ENCODE measurements around the gene LPXN. TPM values are rescaled to one million over a fixed set of nuclear protein-coding genes. Genes with fewer than 3 reads are reported as not detected.

Gene LPXN
- total and polyA plus RNA-seq, 10 of the 15 experiments (the other 5 are each of a cell fraction or from before 2014, with no cell fraction given), result 131 to 349 (median 201) TPM

DNA sequence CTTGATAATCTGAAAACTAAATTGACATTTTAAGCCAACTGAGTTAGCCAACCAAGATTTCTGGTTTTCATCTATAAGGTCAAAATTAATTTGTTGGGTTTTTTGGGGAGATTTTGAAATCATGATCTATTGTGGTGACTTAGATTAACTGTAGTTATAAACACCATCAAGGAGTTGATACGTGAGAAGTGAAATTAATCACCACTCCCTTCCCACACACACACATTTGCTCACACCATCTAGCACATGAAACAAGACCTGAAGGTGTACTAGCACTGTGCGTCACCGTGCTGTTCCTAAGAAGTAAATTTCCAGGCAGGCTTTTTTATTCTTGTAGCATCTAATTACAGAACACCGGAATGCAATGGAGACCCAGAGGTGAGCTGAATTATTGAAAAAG, 69.8 kb downstream of the LPXN start (continued):
- TF ChIP-seq IKZF2 (IDR thresholded peaks at IDR 0.05) (peak; percentile 44 to 54; a peak in 2 of 4 replicates), RB1 (IDR thresholded peaks at IDR 0.05; ENCODE audit: borderline replicate concordance) (no peak), HDGF (IDR thresholded peaks at IDR 0.05) (no peak), ESRRA (IDR thresholded peaks at IDR 0.05; ENCODE audit: low read length) (no peak), EP300 (IDR thresholded peaks at IDR 0.05; ENCODE audit: borderline replicate concordance in 1 of 2, control insufficient read depth in 1 of 2, low read depth in 2 of 2, low read length in 2 of 2) (peak; percentile 47 to 53; a peak in 1 of 4 replicates)
- TF ChIP-seq, protein P1, sequence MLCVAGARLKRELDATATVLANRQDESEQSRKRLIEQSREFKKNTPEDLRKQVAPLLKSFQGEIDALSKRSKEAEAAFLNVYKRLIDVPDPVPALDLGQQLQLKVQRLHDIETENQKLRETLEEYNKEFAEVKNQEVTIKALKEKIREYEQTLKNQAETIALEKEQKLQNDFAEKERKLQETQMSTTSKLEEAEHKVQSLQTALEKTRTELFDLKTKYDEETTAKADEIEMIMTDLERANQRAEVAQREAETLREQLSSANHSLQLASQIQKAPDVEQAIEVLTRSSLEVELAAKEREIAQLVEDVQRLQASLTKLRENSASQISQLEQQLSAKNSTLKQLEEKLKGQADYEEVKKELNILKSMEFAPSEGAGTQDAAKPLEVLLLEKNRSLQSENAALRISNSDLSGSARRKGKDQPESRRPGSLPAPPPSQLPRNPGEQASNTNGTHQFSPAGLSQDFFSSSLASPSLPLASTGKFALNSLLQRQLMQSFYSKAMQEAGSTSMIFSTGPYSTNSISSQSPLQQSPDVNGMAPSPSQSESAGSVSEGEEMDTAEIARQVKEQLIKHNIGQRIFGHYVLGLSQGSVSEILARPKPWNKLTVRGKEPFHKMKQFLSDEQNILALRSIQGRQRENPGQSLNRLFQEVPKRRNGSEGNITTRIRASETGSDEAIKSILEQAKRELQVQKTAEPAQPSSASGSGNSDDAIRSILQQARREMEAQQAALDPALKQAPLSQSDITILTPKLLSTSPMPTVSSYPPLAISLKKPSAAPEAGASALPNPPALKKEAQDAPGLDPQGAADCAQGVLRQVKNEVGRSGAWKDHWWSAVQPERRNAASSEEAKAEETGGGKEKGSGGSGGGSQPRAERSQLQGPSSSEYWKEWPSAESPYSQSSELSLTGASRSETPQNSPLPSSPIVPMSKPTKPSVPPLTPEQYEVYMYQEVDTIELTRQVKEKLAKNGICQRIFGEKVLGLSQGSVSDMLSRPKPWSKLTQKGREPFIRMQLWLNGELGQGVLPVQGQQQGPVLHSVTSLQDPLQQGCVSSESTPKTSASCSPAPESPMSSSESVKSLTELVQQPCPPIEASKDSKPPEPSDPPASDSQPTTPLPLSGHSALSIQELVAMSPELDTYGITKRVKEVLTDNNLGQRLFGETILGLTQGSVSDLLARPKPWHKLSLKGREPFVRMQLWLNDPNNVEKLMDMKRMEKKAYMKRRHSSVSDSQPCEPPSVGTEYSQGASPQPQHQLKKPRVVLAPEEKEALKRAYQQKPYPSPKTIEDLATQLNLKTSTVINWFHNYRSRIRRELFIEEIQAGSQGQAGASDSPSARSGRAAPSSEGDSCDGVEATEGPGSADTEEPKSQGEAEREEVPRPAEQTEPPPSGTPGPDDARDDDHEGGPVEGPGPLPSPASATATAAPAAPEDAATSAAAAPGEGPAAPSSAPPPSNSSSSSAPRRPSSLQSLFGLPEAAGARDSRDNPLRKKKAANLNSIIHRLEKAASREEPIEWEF (IDR thresholded peaks at IDR 0.05; ENCODE audit: insufficient replicate concordance, low read depth, low read length), result no peak

DNA sequence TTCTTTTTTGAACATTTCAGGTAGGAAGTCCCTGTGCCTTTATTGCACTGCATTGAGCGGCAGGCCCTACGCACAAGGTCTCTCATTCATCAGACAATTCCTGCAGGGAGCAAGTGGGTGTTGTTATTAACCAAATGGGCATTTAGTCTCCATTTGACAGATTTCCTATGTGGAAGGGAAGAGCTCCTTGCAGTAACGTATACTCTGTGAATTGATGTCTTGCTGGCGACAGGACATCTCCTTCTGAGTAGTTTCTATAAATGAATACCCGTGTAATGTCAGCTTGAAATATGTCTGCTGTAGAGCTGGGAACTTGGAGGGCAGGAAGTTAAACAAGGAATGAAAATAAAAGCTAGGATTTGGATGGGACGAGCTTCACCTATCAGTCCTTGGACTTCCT, 71.4 kb downstream of the LPXN start:
- Histone ChIP-seq H3K9me3 (replicated peaks; ENCODE audit: control insufficient read depth, insufficient read depth, low read length) (no peaks in the 10 kb centered on the region), H3K4me1 (ENCODE audit: control insufficient read depth, insufficient read depth, low read length) (peaks cover 6% of the 10 kb centered on the region; the same call in 1 of the 2 replicates), H3K4me3 (no peak overlapping the region), H3K27me3 (replicated peaks in 1 of 2; ENCODE audit: control insufficient read depth in 2 of 2, insufficient read depth in 2 of 2, low read length in 1 of 2) (no peaks in the 10 kb centered on the region), H3K27ac (ENCODE audit: control insufficient read depth, insufficient read depth) (no peak overlapping the region), H3K79me2 (ENCODE audit: control insufficient read depth, insufficient read depth, low read length) (no peaks in the 10 kb centered on the region), H3K9ac (ENCODE audit: control insufficient read depth, insufficient read depth, low read length) (no peak overlapping the region), H3K4me2 (ENCODE audit: control insufficient read depth, insufficient read depth) (no peak overlapping the region), H3K36me3 (ENCODE audit: control insufficient read depth in 2 of 2, insufficient read depth in 2 of 2, low read length in 1 of 2) (no peaks in the 10 kb centered on the region), H2AFZ (ENCODE audit: control insufficient read depth, low read depth, low read length) (no peak overlapping the region), H4K20me1 (ENCODE audit: control insufficient read depth, insufficient read depth) (no peaks in the 10 kb centered on the region)
- RAD21 ChIA-PET (ENCODE audit: unreplicated experiment), result interaction anchor here (1.1 to 4.2 kb wide), 4 partner anchors 10 to 143 kb away, joined by 5 to 41 read pairs (median 6); partner anchors contain the start of gene LPXN
- DNase-seq (ENCODE audit: low read depth, low spot score) (no peak), ATAC-seq (no peak), FAIRE-seq (no peak)
- no TSS peak for BruUV-seq (replicated peaks)
- intact Hi-C loops (cut with micrococcal nuclease; ENCODE audit: unreplicated experiment), result loop anchor here (10.0 kb wide), 1 partner anchor 1159 kb away; no protein-coding TSS in a partner anchor
- in situ Hi-C loops (cut with MboI), result loop anchor here (25.0 kb wide), 2 partner anchors 692 to 1167 kb away; partner anchors contain the start of genes P2RX3 and SSRP1
- SMC1A ChIA-PET (ENCODE audit: uncharacterized antibody, unreplicated experiment), result interaction anchor here (1.6 to 8.8 kb wide), 4 partner anchors 8 to 71 kb away, joined by 6 to 98 read pairs (median 54); no protein-coding TSS in a partner anchor
- CTCF ChIA-PET, result interaction anchor here (1.1 to 4.5 kb wide), 5 partner anchors 9 to 64 kb away, joined by 3 to 35 read pairs (median 23); no protein-coding TSS in a partner anchor
- POLR2A ChIA-PET, result interaction anchor here (0.5 kb wide), 1 partner anchor 547 kb away, joined by 3 read pairs; no protein-coding TSS in a partner anchor
- WGBS (ENCODE audit: insufficient coverage, insufficient replicate concordance, low lambda C conversion rate, missing lambda C conversion rate), result 97% methylated on average over 6 of the region's 6 CpGs
- no peak for TF ChIP-seq SMC3 (IDR thresholded peaks at IDR 0.05; ENCODE audit: borderline replicate concordance, low read length)
- TF ChIP-seq PAX8 (IDR thresholded peaks at IDR 0.05), result no peak
- TF ChIP-seq ATF7 (IDR thresholded peaks at IDR 0.05; ENCODE audit: low read depth), result no peak
- TF ChIP-seq, protein P2, sequence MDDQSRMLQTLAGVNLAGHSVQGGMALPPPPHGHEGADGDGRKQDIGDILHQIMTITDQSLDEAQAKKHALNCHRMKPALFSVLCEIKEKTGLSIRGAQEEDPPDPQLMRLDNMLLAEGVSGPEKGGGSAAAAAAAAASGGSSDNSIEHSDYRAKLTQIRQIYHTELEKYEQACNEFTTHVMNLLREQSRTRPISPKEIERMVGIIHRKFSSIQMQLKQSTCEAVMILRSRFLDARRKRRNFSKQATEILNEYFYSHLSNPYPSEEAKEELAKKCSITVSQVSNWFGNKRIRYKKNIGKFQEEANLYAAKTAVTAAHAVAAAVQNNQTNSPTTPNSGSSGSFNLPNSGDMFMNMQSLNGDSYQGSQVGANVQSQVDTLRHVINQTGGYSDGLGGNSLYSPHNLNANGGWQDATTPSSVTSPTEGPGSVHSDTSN (IDR thresholded peaks at IDR 0.05; ENCODE audit: insufficient replicate concordance, low read depth, low read length), result no peak
- no peak for TF ChIP-seq RCOR1 (conservative IDR thresholded peaks at IDR 0.05; ENCODE audit: low read depth, low read length)
- TF ChIP-seq RAD51 (IDR thresholded peaks at IDR 0.05), result no peak
- no peak for TF ChIP-seq SP1 (IDR thresholded peaks at IDR 0.05; ENCODE audit: low read depth, low read length)

All from GM12878 (cell line).